ENCODE results near the gene CYBA. TPM values are rescaled to one million over a fixed set of nuclear protein-coding genes. Genes with fewer than 3 reads are reported as not detected.

The CYBA gene
- polyA plus RNA-seq, 1 donor = 39.6 TPM

GRCh38 chr16:88631920-88632586 lies 18.8 kb downstream of the CYBA start:
- no peak for DNase-seq (ENCODE audit: low read depth)

GRCh38 chr16:88631384-88631783 lies 19.5 kb downstream of the CYBA start:
- no peak for DNase-seq (ENCODE audit: low read depth)

GRCh38 chr16:88630941-88631340 lies 19.9 kb downstream of the CYBA start:
- DNase-seq (ENCODE audit: low read depth) = no peak

- no peak for DNase-seq (ENCODE audit: low read depth)
Measured at GRCh38 chr16:88630433-88630832, 20.4 kb downstream of the CYBA start.

- DNase-seq (ENCODE audit: low read depth) = no peak
Measured at GRCh38 chr16:88629835-88630234, 21.0 kb downstream of the CYBA start.

GRCh38 chr16:88628512-88628974 lies 22.3 kb downstream of the CYBA start:
- no peak for DNase-seq (ENCODE audit: low read depth)

GRCh38 chr16:88627531-88628411 lies 23.1 kb downstream of the CYBA start:
- DNase-seq (ENCODE audit: low read depth) = no peak

GRCh38 chr16:88626646-88627045 lies 24.2 kb downstream of the CYBA start:
- DNase-seq (ENCODE audit: low read depth) = no peak

- DNase-seq (ENCODE audit: low read depth) = no peak
Measured at GRCh38 chr16:88624977-88625576, 25.8 kb downstream of the CYBA start.

GRCh38 chr16:88624481-88624880 lies 26.4 kb downstream of the CYBA start:
- no peak for DNase-seq (ENCODE audit: low read depth)

GRCh38 chr16:88623858-88624257 lies 27.0 kb downstream of the CYBA start:
- DNase-seq (ENCODE audit: low read depth) = no peak

GRCh38 chr16:88622866-88623265 lies 28.0 kb downstream of the CYBA start:
- no peak for DNase-seq (ENCODE audit: low read depth)

GRCh38 chr16:88622125-88622524 lies 28.7 kb downstream of the CYBA start:
- DNase-seq (ENCODE audit: low read depth) = no peak

GRCh38 chr16:88619859-88620815 lies 30.7 kb downstream of the CYBA start:
- DNase-seq (ENCODE audit: low read depth) = no peak

- no peak for DNase-seq (ENCODE audit: low read depth)
Measured at GRCh38 chr16:88618956-88619667, 31.7 kb downstream of the CYBA start.

GRCh38 chr16:88618182-88618955 lies 32.5 kb downstream of the CYBA start:
- DNase-seq (ENCODE audit: low read depth) = no peak

GRCh38 chr16:88617268-88618031 lies 33.4 kb downstream of the CYBA start:
- DNase-seq (ENCODE audit: low read depth) = no peak

GRCh38 chr16:88616736-88617135 lies 34.1 kb downstream of the CYBA start:
- no peak for DNase-seq (ENCODE audit: low read depth)

- DNase-seq (ENCODE audit: low read depth) = no peak
Measured at GRCh38 chr16:88616320-88616719, 34.5 kb downstream of the CYBA start.
